ENCODE results near the gene ZNF117.
"Not testable (repeated sequence)": the region's sequence is repeated elsewhere in the genome, so short reads cannot be mapped to it uniquely, and the experiment has no call there.

The ZNF117 gene

GRCh38 chr7:64959072-64959747 is 31.6 kb downstream of the ZNF117 start:
- Mint-ChIP-seq H3K4me1 (ENCODE audit: low read depth in 2 of 2) (peaks cover 0 to 4% of the 10 kb centered on the region in 2 donors), H3K36me3 (ENCODE audit: insufficient read depth) (no peaks in the 10 kb centered on the region)

GRCh38 chr7:64951250-64951848 is 39.5 kb downstream of the ZNF117 start:
- H3K36me3 Mint-ChIP-seq (ENCODE audit: insufficient read depth) = no peaks in the 10 kb centered on the region
- no peak overlapping the region for H3K4me3 Mint-ChIP-seq
- peaks cover 0 to 6% of the 10 kb centered on the region in 2 donors for H3K4me1 Mint-ChIP-seq (ENCODE audit: low read depth in 2 of 2)
- DNase-seq = peak; percentile 27 to 28 (median 28)
- ATAC-seq (replicated peaks) = peak; percentile 72
- H3K9me3 Mint-ChIP-seq = no peaks in the 10 kb centered on the region
- H3K27ac Mint-ChIP-seq = peak overlapping the region in 1 of 2 donors; percentile 17
- peaks cover 41% of the 10 kb centered on the region in 2 donors for H3K27me3 Mint-ChIP-seq

More at GRCh38 chr7:64959072-64959747, 31.6 kb downstream of the ZNF117 start:
- H3K9me3 Mint-ChIP-seq = no peaks in the 10 kb centered on the region
- no peak for ATAC-seq (replicated peaks)
- H3K27ac Mint-ChIP-seq = no peak overlapping the region
- H3K4me3 Mint-ChIP-seq = no peak overlapping the region
- no peak for DNase-seq
- peaks cover 7 to 32% of the 10 kb centered on the region in 2 donors for H3K27me3 Mint-ChIP-seq

- not testable (repeated sequence) for DNase-seq; H3K4me1 Mint-ChIP-seq (ENCODE audit: low read depth in 2 of 2); H3K4me3 Mint-ChIP-seq; ATAC-seq (replicated peaks); H3K36me3 Mint-ChIP-seq (ENCODE audit: insufficient read depth); H3K9me3 Mint-ChIP-seq
- Mint-ChIP-seq H3K27ac (peak overlapping the region in 1 of 2 donors; percentile 17), H3K27me3 (peaks cover 47 to 48% of the 10 kb centered on the region in 2 donors)
Measured at GRCh38 chr7:64950673-64951072, 40.2 kb downstream of the ZNF117 start.

GRCh38 chr7:64948774-64949173 is 42.1 kb downstream of the ZNF117 start:
- H3K27me3 Mint-ChIP-seq = peaks cover 58 to 64% of the 10 kb centered on the region in 2 donors
- H3K4me1 Mint-ChIP-seq (ENCODE audit: low read depth in 2 of 2); H3K4me3 Mint-ChIP-seq; H3K27ac Mint-ChIP-seq; H3K9me3 Mint-ChIP-seq; DNase-seq; ATAC-seq (replicated peaks); H3K36me3 Mint-ChIP-seq (ENCODE audit: insufficient read depth): not testable (repeated sequence)

- peaks cover 0 to 6% of the 10 kb centered on the region in 2 donors for H3K4me1 Mint-ChIP-seq (ENCODE audit: low read depth in 2 of 2)
- no peak overlapping the region for H3K27ac Mint-ChIP-seq
- DNase-seq (no peak), ATAC-seq (replicated peaks) (no peak)
- H3K27me3 Mint-ChIP-seq = peaks cover 60 to 64% of the 10 kb centered on the region in 2 donors
- peak overlapping the region; percentile 51 to 60 for H3K4me3 Mint-ChIP-seq
- no peaks in the 10 kb centered on the region for H3K9me3 Mint-ChIP-seq
- H3K36me3 Mint-ChIP-seq (ENCODE audit: insufficient read depth) = no peaks in the 10 kb centered on the region
Measured at GRCh38 chr7:64947252-64948000, 43.4 kb downstream of the ZNF117 start.

GRCh38 chr7:64946772-64947171 is 44.1 kb downstream of the ZNF117 start:
- Mint-ChIP-seq H3K36me3 (ENCODE audit: insufficient read depth) (no peaks in the 10 kb centered on the region), H3K9me3 (no peaks in the 10 kb centered on the region), H3K4me1 (ENCODE audit: low read depth in 2 of 2) (peaks cover 0 to 6% of the 10 kb centered on the region in 2 donors), H3K27ac (no peak overlapping the region), H3K4me3 (no peak overlapping the region), H3K27me3 (peaks cover 60 to 64% of the 10 kb centered on the region in 2 donors)
- no peak for ATAC-seq (replicated peaks)
- DNase-seq = no peak

GRCh38 chr7:64945503-64946175 is 45.2 kb downstream of the ZNF117 start:
- Mint-ChIP-seq H3K27ac (no peak overlapping the region), H3K4me1 (ENCODE audit: low read depth in 2 of 2) (peaks cover 0 to 4% of the 10 kb centered on the region in 2 donors), H3K4me3 (no peak overlapping the region), H3K36me3 (ENCODE audit: insufficient read depth) (no peaks in the 10 kb centered on the region), H3K9me3 (no peaks in the 10 kb centered on the region), H3K27me3 (peaks cover 53 to 60% of the 10 kb centered on the region in 2 donors)
- no peak for DNase-seq
- ATAC-seq (replicated peaks) = no peak

GRCh38 chr7:64944667-64945502 is 46.0 kb downstream of the ZNF117 start:
- DNase-seq; H3K36me3 Mint-ChIP-seq (ENCODE audit: insufficient read depth); H3K27ac Mint-ChIP-seq: not testable (repeated sequence)

GRCh38 chr7:64940021-64940420 is 50.8 kb downstream of the ZNF117 start:
- not testable (repeated sequence) for H3K4me3 Mint-ChIP-seq; H3K36me3 Mint-ChIP-seq (ENCODE audit: insufficient read depth); DNase-seq; H3K4me1 Mint-ChIP-seq (ENCODE audit: low read depth in 2 of 2); ATAC-seq (replicated peaks); H3K27ac Mint-ChIP-seq; H3K9me3 Mint-ChIP-seq; H3K27me3 Mint-ChIP-seq

More at GRCh38 chr7:64944667-64945502, 46.0 kb downstream of the ZNF117 start:
- not testable (repeated sequence) for H3K4me3 Mint-ChIP-seq; H3K9me3 Mint-ChIP-seq; ATAC-seq (replicated peaks); H3K4me1 Mint-ChIP-seq (ENCODE audit: low read depth in 2 of 2)
- peaks cover 48 to 53% of the 10 kb centered on the region in 2 donors for H3K27me3 Mint-ChIP-seq

- DNase-seq (no peak), ATAC-seq (replicated peaks) (no peak)
- H3K27me3 Mint-ChIP-seq = peaks cover 0 to under 1% of the 10 kb centered on the region in 2 donors
- no peak overlapping the region for H3K27ac Mint-ChIP-seq
- H3K4me1 Mint-ChIP-seq (ENCODE audit: low read depth in 2 of 2) = no peaks in the 10 kb centered on the region
- no peak overlapping the region for H3K4me3 Mint-ChIP-seq
- H3K36me3 Mint-ChIP-seq (ENCODE audit: insufficient read depth) = no peaks in the 10 kb centered on the region
- no peaks in the 10 kb centered on the region for H3K9me3 Mint-ChIP-seq
Measured at GRCh38 chr7:64938540-64938939, 52.3 kb downstream of the ZNF117 start.

GRCh38 chr7:64934478-64934877 is 56.4 kb downstream of the ZNF117 start:
- ATAC-seq (replicated peaks) (no peak), DNase-seq (no peak)
- Mint-ChIP-seq H3K9me3 (no peaks in the 10 kb centered on the region), H3K27me3 (no peaks in the 10 kb centered on the region), H3K4me1 (ENCODE audit: low read depth in 2 of 2) (no peaks in the 10 kb centered on the region), H3K36me3 (ENCODE audit: insufficient read depth) (no peaks in the 10 kb centered on the region), H3K4me3 (no peak overlapping the region), H3K27ac (no peak overlapping the region)

GRCh38 chr7:64928252-64929187 is 62.3 kb downstream of the ZNF117 start:
- not testable (repeated sequence) for H3K27ac Mint-ChIP-seq; H3K9me3 Mint-ChIP-seq; H3K4me1 Mint-ChIP-seq (ENCODE audit: low read depth in 2 of 2); DNase-seq; H3K27me3 Mint-ChIP-seq; H3K4me3 Mint-ChIP-seq; ATAC-seq (replicated peaks)
- peaks cover 28% of the 10 kb centered on the region for H3K36me3 Mint-ChIP-seq (ENCODE audit: insufficient read depth)
